MV-4-11 (cell line): ENCODE measurements around the gene FILIP1L.

Experiments
- DNase-seq: peaks from one replicate; lab custom pipeline; 2025; lab: John Stamatoyannopoulos, UW

Gene FILIP1L

GRCh38 chr3:99795573-99795972 lies 318.7 kb downstream of the FILIP1L start:
- DNase-seq = no peak

- DNase-seq = no peak
Observed at GRCh38 chr3:99794485-99794884, 319.8 kb downstream of the FILIP1L start.

GRCh38 chr3:99789011-99789721 lies 325.1 kb downstream of the FILIP1L start:
- peak; percentile 27 for DNase-seq
